ENCODE measurements around the gene TRPM3. TPM values are rescaled to one million over a fixed set of nuclear protein-coding genes. Genes with fewer than 3 reads are reported as not detected.

The TRPM3 gene
- total RNA-seq, 3 donors from 2014 or later = not detected

DNA sequence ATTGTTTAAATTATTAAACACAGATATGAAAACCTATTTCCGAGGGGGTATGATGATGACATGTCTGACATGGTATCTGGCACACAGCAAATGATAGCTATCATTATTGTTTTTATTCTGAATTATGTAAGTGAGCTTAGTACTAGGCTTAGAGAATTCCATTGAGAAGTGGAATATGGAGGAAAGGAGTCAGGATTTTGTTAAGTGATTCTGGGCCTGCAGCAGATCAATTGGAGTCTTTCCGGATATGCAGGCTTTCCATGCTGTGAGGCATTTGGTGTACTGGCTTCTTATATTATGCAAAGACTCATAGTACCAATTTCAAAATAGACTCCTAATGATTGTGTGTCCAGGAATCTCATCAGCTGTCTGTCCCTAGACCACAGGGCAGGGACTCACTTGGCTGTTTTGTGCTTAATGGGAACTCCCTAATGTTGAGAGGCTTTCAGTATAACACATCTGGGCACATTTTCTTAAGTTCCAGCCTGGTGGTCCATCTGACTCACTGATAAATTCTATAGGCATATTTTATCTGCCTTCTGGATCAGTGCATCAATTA, 527.0 kb downstream of the TRPM3 start:
- H3K4me3 Mint-ChIP-seq = no peak overlapping the region
- no peaks in the 10 kb centered on the region for H3K4me1 Mint-ChIP-seq (ENCODE audit: low read depth)
- H3K27me3 Mint-ChIP-seq (ENCODE audit: low read depth) = no peaks in the 10 kb centered on the region
- no peak for ATAC-seq
- no peaks in the 10 kb centered on the region for H3K36me3 Mint-ChIP-seq (ENCODE audit: insufficient read depth)
- DNase-seq = no peak
- no peaks in the 10 kb centered on the region for H3K9me3 Mint-ChIP-seq

DNA sequence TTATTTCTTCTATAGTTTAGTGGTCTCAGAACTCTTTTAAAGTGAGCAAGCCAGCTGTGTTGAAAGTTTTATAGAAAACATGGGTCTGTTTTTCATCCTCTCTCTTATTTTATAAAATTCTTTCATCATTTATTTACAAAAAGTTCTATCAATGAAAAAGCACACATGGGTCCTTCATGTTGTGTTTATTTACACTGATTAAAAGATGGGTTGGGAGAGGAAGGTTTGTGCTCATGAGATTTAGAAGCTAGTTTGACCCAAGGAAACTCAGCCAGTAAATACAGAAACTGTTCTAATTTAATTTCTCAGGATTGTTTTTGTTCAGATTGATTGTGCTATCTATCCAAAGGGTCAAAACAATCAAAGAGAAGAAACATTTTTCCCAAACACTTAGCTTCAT, 528.2 kb downstream of the TRPM3 start:
- no peaks in the 10 kb centered on the region for H3K27me3 Mint-ChIP-seq (ENCODE audit: low read depth)
- no peak for ATAC-seq
- no peak for DNase-seq
- H3K9me3 Mint-ChIP-seq = no peaks in the 10 kb centered on the region
- H3K36me3 Mint-ChIP-seq (ENCODE audit: insufficient read depth) = no peaks in the 10 kb centered on the region
- H3K4me3 Mint-ChIP-seq = no peak overlapping the region
- H3K4me1 Mint-ChIP-seq (ENCODE audit: low read depth) = no peaks in the 10 kb centered on the region

DNA sequence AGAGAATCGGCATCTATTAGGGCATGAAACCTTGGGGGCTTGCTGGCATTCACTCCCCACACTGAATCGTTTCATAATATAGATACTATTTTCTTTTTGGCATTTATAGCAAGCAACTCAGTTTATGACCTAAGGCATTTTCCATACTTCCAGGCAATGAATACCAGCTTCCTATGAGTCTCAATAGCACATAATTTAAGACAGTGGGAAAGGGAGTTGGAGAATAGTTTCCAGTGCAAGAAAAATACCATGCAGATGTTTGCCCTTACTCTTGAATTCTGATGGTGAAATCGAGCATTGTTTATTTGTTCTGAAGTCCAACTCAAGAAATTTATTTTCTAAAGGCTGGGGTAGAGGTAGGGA, 531.1 kb downstream of the TRPM3 start:
- H3K36me3 Mint-ChIP-seq (ENCODE audit: insufficient read depth) = no peaks in the 10 kb centered on the region
- ATAC-seq = no peak
- no peak for DNase-seq
- no peak overlapping the region for H3K4me3 Mint-ChIP-seq
- H3K9me3 Mint-ChIP-seq = no peaks in the 10 kb centered on the region
- H3K27me3 Mint-ChIP-seq (ENCODE audit: low read depth) = no peaks in the 10 kb centered on the region
- no peaks in the 10 kb centered on the region for H3K4me1 Mint-ChIP-seq (ENCODE audit: low read depth)

DNA sequence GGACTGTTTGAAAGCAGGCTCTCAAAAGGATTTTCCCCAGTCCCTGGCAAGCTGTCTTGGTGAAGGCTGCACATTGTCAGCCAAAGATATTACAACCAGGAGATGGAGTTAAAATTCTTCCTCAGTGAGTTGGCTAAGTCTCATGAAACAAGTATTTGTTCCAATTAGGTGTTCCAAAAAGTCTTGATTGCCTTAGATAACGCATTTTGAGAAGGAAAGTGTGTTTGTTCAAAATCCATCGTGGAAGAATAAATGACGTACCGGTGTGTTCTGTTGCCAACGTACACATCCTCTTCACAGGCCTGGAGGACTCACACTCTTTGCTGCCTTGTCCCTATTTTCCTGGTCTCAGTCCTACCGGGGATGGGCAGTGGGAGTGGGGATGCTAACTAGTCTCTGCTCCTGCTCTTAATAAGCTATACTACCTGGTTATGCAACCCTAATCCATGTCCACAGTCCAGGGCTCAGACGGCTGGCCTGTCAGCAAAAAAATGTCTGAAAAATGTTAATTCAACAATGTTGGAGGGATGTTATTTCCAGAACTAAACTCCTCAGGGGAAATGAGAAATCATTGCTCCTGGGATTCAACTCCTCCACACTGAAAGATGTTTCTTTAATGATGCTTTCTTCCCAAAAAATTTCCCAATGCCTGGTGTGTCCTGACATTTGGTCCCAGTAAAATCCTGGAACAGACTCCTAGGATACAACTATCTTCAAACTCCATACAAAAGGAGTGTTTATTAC, 531.7 kb downstream of the TRPM3 start:
- H3K9me3 Mint-ChIP-seq = no peaks in the 10 kb centered on the region
- DNase-seq (no peak), ATAC-seq (no peak)
- no peaks in the 10 kb centered on the region for H3K36me3 Mint-ChIP-seq (ENCODE audit: insufficient read depth)
- no peaks in the 10 kb centered on the region for H3K4me1 Mint-ChIP-seq (ENCODE audit: low read depth)
- H3K27me3 Mint-ChIP-seq (ENCODE audit: low read depth) = no peaks in the 10 kb centered on the region
- H3K4me3 Mint-ChIP-seq = no peak overlapping the region

DNA sequence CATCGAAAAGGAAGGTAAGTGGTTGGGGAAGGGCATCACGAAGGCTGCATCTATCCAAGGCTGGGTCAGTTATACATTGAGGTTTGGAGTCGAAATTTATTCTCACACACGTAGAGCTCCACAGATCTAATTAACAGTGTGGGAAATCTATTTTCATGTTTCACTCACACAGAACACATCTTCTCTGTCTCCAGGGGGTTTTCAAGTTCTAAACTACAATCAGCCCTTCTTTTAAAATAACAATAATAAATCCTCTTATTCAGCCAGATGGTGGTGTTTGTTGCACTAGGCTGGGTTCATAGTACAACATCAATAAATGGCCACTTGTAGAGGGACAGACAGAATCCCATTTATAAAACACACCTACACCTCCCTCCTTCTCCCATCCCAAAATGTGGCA, 532.4 kb downstream of the TRPM3 start:
- no peaks in the 10 kb centered on the region for H3K9me3 Mint-ChIP-seq
- no peak overlapping the region for H3K4me3 Mint-ChIP-seq
- no peaks in the 10 kb centered on the region for H3K27me3 Mint-ChIP-seq (ENCODE audit: low read depth)
- H3K36me3 Mint-ChIP-seq (ENCODE audit: insufficient read depth) = no peaks in the 10 kb centered on the region
- no peaks in the 10 kb centered on the region for H3K4me1 Mint-ChIP-seq (ENCODE audit: low read depth)
- DNase-seq = no peak
- no peak for ATAC-seq

DNA sequence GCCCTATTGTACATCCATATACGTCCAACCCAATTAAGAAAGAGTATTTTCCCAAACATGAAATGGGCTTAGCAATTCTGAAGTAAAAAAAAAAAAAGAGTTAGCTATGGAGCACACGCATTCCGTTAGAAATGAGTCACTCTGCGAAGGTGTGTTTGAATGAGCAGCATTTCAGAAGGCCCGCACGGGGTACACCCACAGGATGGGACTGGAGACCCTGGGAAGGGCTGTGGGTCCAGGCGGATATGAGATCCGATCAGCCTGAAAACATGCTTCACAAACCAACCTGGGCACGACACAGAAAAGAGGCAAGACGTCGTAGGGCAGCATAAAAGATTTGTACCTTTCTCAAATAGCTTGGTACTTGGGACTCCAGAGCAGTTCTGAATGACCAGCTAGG, 533.0 kb downstream of the TRPM3 start:
- Mint-ChIP-seq H3K36me3 (ENCODE audit: insufficient read depth) (no peaks in the 10 kb centered on the region), H3K4me3 (no peak overlapping the region), H3K27me3 (ENCODE audit: low read depth) (no peaks in the 10 kb centered on the region), H3K4me1 (ENCODE audit: low read depth) (no peaks in the 10 kb centered on the region), H3K9me3 (no peaks in the 10 kb centered on the region)
- ATAC-seq (no peak), DNase-seq (no peak)

DNA sequence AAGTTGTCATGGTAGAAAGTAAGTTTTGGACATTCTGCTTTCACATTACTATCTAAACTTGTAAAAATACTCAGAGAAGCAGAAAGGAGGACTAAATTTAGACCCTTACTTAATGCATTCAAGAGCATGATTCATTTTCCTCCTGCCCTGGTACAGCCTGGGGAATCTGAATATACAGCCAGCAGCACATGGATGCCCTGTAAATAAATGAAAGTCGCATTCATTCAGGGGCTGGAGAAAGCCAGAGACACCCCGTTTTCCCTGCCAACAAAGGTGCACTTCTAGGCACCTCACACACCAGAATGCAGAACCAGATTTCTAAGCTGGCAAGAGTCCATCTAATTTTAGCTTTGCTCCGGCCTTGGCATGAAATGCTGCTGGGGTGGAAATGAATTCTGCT, 534.2 kb downstream of the TRPM3 start:
- ATAC-seq (no peak), DNase-seq (no peak)
- Mint-ChIP-seq H3K4me1 (ENCODE audit: low read depth) (no peaks in the 10 kb centered on the region), H3K36me3 (ENCODE audit: insufficient read depth) (no peaks in the 10 kb centered on the region), H3K27me3 (ENCODE audit: low read depth) (no peaks in the 10 kb centered on the region), H3K9me3 (no peaks in the 10 kb centered on the region), H3K4me3 (no peak overlapping the region)

DNA sequence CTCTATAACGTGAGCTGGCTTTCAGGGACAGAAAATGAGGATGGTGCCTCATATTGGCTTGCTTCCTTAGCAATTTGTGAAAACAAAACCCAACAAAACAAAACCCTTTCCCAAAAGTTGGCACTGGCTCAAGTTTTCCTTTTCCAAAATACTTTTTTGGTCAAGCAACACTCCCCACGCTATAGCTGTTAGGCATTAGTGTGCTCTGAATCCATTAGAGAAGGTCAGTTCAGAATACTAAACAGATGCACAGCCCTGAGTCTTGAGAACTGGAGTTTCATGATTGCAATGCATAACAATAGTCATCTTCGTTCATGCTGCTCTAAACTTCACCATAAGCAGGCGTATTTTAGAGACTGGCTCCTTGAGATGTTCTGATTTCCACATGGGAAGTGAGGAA, 534.9 kb downstream of the TRPM3 start:
- ATAC-seq (no peak), DNase-seq (no peak)
- no peaks in the 10 kb centered on the region for H3K4me1 Mint-ChIP-seq (ENCODE audit: low read depth)
- no peak overlapping the region for H3K4me3 Mint-ChIP-seq
- no peaks in the 10 kb centered on the region for H3K27me3 Mint-ChIP-seq (ENCODE audit: low read depth)
- no peaks in the 10 kb centered on the region for H3K36me3 Mint-ChIP-seq (ENCODE audit: insufficient read depth)
- no peaks in the 10 kb centered on the region for H3K9me3 Mint-ChIP-seq

DNA sequence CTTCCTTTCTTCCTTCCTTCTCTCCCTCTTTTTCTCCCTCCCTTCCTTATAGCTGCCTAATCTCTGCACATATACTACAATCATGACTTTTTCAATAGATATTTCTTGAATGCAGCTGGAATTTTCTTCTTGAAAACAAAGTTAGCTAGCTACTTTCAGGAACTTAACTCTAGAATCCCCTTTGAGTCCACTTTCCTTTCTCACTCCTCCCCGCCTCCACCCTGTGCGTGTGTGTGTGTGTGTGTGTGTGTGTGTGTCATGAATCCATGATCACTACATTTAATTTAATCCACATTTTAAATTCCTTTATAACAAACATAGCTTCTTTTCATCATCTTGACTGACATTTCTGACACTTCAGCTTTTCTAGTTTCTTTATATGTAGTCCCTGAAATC, 539.5 kb downstream of the TRPM3 start:
- DNase-seq (no peak), ATAC-seq (no peak)
- Mint-ChIP-seq H3K9me3 (no peaks in the 10 kb centered on the region), H3K27me3 (ENCODE audit: low read depth) (no peaks in the 10 kb centered on the region), H3K36me3 (ENCODE audit: insufficient read depth) (no peaks in the 10 kb centered on the region), H3K4me1 (ENCODE audit: low read depth) (no peaks in the 10 kb centered on the region), H3K4me3 (no peak overlapping the region)

DNA sequence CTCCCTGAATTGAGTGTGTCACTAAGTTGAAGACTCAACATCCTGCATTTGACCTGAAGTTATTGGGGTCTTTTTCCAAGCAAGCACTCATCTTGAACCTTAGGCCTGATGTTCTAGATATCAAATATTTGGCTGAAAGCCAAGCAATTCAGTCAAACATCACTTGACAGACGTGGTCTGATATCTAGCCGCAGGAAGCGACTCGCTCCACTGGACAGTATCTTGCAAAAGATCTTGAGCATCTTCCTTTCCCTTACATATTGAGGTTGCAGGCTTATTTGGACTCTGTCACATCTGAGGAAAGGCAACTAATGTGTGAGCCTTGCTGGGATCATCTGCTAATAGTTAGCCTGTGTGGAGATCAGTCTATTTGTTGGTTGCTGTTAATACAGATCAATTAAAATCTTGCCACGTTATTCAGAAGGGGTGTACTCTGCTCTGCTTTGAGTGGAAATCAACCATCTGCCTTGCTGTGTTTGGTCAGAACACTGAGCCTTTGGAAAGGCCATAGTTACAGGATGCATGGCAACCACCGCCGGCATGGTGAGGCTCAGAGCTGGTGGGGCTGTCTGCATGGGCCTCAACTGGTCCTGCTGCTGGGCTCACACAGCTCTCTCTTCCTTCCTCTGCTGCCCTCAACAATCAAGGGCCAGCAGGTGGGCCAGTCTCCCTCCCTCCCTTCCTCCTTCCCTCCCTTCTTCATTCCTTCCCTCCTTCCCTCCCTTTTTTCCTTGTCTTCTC, 540.0 kb downstream of the TRPM3 start:
- H3K9me3 Mint-ChIP-seq = no peaks in the 10 kb centered on the region
- no peaks in the 10 kb centered on the region for H3K27me3 Mint-ChIP-seq (ENCODE audit: low read depth)
- no peaks in the 10 kb centered on the region for H3K36me3 Mint-ChIP-seq (ENCODE audit: insufficient read depth)
- no peak overlapping the region for H3K4me3 Mint-ChIP-seq
- DNase-seq = no peak
- no peaks in the 10 kb centered on the region for H3K4me1 Mint-ChIP-seq (ENCODE audit: low read depth)
- no peak for ATAC-seq

DNA sequence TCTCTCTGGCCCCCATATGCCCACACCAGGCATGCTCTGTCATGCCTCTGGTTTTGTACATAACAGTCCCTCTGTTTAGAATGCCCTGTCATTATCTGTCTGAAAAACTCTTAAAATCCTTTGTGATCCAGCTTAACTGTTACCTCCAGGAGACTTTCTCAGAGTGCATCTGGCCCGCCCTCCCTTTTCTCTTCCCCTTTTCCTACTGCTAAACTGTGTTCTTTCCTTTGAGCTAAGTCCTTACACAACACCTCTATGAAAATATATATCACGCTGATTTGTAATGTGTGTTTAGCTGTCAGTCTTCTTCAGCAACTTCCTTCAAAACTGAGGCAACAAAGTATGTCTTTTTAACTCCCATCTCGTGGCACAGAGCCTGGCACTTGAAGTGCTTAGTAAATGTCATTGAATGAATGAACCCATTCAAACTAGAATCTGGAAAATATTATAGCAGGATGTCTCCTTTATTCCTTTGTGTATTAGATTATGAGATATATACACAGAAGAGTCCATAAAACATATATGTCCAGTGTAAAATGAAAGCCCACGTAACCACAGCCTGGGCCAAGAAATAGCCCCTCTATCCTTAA, 540.7 kb downstream of the TRPM3 start:
- H3K9me3 Mint-ChIP-seq = no peaks in the 10 kb centered on the region
- no peaks in the 10 kb centered on the region for H3K4me1 Mint-ChIP-seq (ENCODE audit: low read depth)
- H3K27me3 Mint-ChIP-seq (ENCODE audit: low read depth) = no peaks in the 10 kb centered on the region
- DNase-seq = no peak
- no peak for ATAC-seq
- no peak overlapping the region for H3K4me3 Mint-ChIP-seq
- H3K36me3 Mint-ChIP-seq (ENCODE audit: insufficient read depth) = no peaks in the 10 kb centered on the region

DNA sequence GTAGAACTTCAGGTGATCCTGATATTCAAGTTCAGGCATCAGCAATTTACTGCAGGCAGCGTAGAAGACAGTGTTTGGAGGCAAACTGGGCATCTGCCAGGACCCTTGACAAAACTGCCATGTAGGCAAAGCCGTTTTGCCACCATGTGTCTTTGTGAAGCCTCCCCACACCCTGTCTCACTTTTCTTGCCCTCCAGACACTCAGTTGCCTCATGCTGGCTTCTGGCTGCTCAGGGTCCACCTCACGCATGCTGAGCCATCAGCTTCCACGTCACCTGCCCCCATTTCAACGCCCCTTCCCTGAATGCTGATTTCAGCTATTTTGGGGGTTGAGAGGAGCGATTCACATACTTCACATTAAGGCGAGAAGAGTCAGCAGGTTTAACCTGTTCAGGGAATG, 541.7 kb downstream of the TRPM3 start:
- Mint-ChIP-seq H3K9me3 (no peaks in the 10 kb centered on the region), H3K27me3 (ENCODE audit: low read depth) (no peaks in the 10 kb centered on the region), H3K4me1 (ENCODE audit: low read depth) (no peaks in the 10 kb centered on the region), H3K4me3 (no peak overlapping the region), H3K36me3 (ENCODE audit: insufficient read depth) (no peaks in the 10 kb centered on the region)
- no peak for ATAC-seq
- DNase-seq = no peak

DNA sequence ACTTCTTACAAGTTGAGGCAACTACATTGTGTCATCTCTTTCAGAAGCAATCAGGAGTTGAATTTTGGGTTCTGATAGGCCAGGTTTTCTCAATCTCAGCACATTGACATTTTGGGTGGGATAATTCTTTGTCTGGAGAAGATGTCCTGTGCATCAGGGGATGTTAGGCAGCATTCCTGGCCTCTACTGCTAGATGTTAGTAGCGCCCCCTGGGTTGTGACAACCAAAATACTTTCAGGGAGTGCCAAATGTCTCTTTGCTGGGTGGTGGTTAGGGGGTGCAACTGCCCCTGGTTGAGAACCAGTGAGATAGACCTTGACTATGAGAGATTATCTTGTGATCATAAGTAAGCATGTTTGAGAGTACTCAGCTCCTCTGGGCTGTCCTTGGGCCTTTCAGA, 542.7 kb downstream of the TRPM3 start:
- no peak overlapping the region for H3K4me3 Mint-ChIP-seq
- no peaks in the 10 kb centered on the region for H3K27me3 Mint-ChIP-seq (ENCODE audit: low read depth)
- H3K9me3 Mint-ChIP-seq = no peaks in the 10 kb centered on the region
- no peaks in the 10 kb centered on the region for H3K4me1 Mint-ChIP-seq (ENCODE audit: low read depth)
- DNase-seq (no peak), ATAC-seq (no peak)
- H3K36me3 Mint-ChIP-seq (ENCODE audit: insufficient read depth) = no peaks in the 10 kb centered on the region

DNA sequence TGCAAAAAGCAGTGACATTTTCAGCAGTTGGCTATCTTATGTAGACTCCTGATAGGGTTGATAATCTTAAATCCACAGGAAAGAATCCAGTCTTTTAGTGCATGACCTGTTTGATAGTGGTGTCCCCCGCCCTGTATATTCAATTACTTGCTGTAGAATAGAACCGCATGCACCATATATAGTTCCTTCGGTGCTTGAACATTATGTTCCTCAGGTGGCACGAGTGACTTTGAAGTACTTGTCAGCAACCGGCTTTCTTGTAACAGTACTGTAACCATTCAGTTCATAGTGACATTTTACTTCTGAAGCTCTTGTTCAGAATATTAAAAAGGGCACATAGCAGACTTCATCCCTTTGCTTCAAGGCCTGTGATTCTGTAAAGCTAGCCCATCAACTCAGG, 543.8 kb downstream of the TRPM3 start:
- Mint-ChIP-seq H3K4me3 (no peak overlapping the region), H3K27me3 (ENCODE audit: low read depth) (no peaks in the 10 kb centered on the region), H3K36me3 (ENCODE audit: insufficient read depth) (no peaks in the 10 kb centered on the region), H3K9me3 (no peaks in the 10 kb centered on the region), H3K4me1 (ENCODE audit: low read depth) (no peaks in the 10 kb centered on the region)
- no peak for ATAC-seq
- DNase-seq = no peak

DNA sequence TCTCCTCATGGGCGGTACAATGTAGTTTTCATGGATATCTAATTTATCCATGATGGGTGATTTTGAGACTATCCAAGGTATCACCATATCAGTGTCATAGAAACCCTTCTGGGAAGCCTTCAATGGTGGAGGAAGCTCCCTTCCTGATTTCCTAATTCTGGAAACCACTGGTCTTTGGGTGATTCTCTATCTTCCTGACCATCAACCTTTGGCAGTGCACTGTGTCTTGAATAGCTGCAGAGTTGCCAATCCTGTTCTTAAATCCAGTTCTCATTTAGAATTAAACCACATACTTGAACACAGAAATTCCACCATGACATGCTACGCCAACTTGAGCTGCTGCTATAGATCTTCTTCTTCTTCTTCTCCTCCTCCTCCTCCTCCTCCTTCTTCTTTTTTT, 545.3 kb downstream of the TRPM3 start:
- DNase-seq (no peak), ATAC-seq (no peak)
- H3K27me3 Mint-ChIP-seq (ENCODE audit: low read depth) = no peaks in the 10 kb centered on the region
- H3K4me1 Mint-ChIP-seq (ENCODE audit: low read depth) = no peaks in the 10 kb centered on the region
- H3K9me3 Mint-ChIP-seq = no peaks in the 10 kb centered on the region
- H3K36me3 Mint-ChIP-seq (ENCODE audit: insufficient read depth) = no peaks in the 10 kb centered on the region
- no peak overlapping the region for H3K4me3 Mint-ChIP-seq
